NCI-H2171 treated with DMSO at 0.1 percent for 48 hours (cell line): ENCODE data around the gene XDH.

Experiments used
- DNase-seq: peaks from one replicate; lab custom pipeline; 2025; lab: John Stamatoyannopoulos, UW

Gene XDH

GRCh38 chr2:31414601-31415241 is at the start of gene XDH:
Gene XDH, minus strand, starts transcription at chr2:31414742. Its CDS starts 76 bp downstream, at chr2:31414666.
- no peak for DNase-seq

- DNase-seq: no peak
Measured at GRCh38 chr2:31457651-31458050, 43.1 kb upstream of the XDH start.

- DNase-seq: no peak
Measured at GRCh38 chr2:31446848-31447247, 32.3 kb upstream of the XDH start.

GRCh38 chr2:31442376-31442775 is 27.8 kb upstream of the XDH start:
- DNase-seq: no peak

- no peak for DNase-seq
Measured at GRCh38 chr2:31440764-31441163, 26.2 kb upstream of the XDH start.

DNA sequence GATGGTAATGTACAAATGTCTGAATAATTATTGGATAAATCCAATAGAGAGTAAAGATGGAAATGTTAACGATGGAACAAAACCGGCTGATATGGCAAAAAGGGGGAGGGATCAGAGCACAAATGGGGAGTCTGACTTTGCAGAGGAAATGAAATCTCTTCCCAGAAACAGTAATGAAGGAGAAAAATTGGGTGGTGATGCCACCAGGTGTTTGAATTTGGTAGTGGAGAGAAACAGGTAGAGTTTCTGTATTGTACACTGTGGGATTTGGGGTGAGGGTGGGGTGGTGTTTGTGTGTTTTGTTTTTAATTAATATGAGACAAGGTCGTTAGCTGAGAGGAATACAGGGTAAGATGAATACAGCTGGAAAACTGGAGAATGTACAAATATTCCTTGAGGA is 20.4 kb upstream of the XDH start:
- no peak for DNase-seq

DNA sequence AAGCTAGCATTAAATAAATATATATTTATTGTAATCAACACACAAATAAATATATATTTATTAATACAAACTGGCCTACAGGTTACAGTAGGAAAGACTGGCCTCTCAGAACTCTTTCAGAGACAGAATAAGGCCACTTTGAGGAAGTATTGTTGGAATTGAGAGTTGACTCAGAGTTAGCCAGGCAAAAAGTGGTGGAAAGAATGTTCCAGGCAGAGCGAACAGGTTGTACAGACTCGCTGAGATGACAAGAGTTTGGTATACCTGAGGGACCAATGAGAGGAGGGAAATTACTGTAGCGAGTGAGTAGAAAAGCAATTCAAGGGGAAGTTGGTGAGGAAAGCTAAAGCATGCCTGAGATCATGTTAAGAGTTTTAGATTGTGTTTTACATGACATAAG is 19.0 kb upstream of the XDH start:
- DNase-seq: no peak

DNA sequence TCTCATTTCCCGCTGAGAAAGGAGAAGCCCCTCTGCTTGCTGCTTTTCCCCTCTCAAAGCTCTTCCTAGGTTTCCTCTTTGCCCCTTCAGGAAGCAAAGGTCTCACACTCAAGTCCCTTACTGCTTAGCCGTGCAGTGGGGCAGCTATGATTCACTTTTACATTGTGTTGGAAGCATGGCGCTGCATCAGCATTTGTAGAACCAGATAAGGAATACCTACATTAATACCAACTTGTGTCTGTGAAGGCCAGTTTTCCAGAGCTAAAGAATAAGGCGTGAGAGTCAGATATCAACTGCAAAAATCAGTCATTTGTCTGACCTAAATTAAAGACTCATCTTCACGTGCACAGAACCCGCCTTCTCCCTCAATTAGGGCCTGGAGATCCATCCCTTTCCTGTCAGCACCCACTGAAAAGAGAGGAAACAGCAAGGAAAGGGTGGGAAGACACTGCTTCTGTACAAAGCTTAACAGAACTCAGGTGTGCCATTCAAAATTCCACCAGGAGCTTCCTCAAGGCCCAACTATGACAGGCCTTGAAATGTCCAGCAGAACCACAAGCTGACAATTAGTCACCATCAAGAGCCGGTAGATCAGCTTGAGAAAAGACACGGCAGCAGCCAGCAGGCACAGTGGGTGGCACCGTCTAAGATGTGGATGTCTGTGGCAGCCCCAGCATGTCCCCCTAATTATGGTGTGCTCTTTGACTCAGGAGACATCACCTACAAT is 16.1 kb upstream of the XDH start:
- no peak for DNase-seq

- no peak for DNase-seq
Measured at GRCh38 chr2:31429759-31430438, 15.4 kb upstream of the XDH start.

DNA sequence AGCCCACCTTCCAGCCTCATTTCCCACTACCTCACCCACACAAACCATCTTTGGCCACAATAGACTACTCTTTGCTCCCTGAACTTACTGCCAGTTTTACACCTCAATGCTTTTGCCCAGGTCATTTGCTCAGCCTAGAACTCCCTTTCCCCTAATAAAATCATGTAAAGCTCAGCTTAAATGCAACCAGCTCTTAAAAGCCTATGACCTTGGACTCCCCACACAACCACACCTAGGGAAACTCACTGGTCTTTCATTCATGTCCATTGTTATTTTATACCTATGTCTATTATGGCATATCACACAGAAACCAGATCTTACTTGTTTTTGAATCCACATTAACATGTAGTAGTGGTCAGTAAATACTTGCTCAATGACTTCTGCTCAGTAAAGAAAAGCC is 14.5 kb upstream of the XDH start:
- no peak for DNase-seq

DNA sequence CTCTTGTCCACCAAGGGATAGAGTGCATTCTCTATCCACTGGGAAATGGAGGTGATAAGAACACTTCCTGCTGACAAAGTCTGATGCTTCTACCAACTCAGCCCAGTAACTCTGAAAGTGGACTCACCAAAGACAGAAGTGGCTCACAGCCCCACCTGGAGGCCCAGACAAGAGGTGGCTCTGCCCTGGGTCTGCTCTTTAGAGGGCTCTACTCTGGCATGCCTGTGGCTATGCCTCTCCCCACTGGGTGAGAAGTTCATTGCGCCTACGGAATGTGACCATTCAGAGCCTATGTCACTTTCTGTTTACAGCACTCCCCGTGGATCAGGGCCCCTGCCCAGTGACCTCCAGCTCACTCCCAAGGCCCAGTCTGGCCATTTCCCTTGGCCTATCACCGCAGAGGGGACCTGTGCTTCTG is 13.5 kb upstream of the XDH start:
- no peak for DNase-seq

DNA sequence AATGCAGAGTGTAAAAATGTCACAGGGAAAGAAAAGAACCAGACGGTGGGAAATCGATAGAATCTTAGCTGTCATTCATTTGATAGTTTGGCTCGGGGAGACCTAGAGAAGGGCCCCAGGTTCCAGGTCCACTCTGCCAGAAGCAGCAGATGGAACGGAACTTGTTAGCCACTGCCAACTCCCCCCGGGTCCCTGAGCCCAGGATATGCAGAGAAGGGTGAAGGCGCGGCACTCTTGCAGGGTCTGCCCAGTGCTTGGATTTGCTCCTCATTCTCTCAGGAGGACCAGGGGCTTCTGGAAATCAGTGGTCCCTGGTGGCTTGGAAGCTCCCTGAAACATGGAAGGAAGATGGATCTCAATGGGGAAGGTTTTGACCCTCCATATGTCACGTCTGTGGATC is 11.6 kb upstream of the XDH start:
- DNase-seq: no peak

DNA sequence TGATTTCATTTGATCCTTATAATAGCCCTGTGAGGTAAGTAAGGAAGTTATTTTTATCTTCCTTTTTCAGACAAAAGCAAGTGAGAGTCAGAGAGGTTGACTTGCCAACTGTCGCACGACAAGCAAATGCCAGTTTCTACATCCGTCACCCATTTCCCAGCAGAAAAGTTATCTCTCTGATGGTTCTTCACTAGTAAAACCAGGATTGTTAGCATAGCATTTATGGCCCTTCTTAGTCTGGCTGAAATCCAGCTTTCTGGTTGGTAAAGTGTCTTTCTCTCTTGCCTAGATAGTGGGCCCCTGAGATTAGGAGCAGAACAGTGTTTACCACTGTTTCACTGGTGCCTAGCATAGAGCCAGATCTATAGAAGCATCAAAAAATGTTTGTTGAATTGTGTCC is 7.1 kb upstream of the XDH start:
- DNase-seq: no peak

GRCh38 chr2:31420936-31421335 is 6.4 kb upstream of the XDH start:
- DNase-seq: no peak

DNA sequence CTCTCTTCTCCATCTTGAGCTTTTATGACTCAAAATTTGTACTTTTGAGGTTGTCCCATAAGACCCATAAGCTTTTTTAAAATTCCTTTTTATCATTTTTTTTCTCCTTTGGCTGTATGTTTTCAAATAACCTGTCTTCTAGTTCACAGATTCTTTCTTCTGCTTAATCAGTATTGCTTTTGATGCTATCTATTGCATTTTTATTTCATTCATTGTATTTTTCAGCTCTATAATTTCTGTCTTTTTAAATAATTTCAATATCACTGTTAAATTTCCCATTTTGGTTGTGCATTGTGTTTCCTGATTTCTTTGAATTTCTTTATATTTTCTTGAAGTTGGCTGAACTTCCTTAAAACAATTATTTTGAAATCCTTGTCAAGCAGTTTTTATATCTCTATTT is 4.8 kb upstream of the XDH start:
- no peak for DNase-seq

- no peak for DNase-seq
Measured at GRCh38 chr2:31415421-31415820, 879 bp upstream of the XDH start.

- DNase-seq: no peak
Measured at GRCh38 chr2:31413862-31414550, 536 bp downstream of the XDH start.

- DNase-seq: no peak
Measured at GRCh38 chr2:31413025-31413424, 1.5 kb downstream of the XDH start.

GRCh38 chr2:31411771-31412170 is 2.8 kb downstream of the XDH start:
- DNase-seq: no peak

DNA sequence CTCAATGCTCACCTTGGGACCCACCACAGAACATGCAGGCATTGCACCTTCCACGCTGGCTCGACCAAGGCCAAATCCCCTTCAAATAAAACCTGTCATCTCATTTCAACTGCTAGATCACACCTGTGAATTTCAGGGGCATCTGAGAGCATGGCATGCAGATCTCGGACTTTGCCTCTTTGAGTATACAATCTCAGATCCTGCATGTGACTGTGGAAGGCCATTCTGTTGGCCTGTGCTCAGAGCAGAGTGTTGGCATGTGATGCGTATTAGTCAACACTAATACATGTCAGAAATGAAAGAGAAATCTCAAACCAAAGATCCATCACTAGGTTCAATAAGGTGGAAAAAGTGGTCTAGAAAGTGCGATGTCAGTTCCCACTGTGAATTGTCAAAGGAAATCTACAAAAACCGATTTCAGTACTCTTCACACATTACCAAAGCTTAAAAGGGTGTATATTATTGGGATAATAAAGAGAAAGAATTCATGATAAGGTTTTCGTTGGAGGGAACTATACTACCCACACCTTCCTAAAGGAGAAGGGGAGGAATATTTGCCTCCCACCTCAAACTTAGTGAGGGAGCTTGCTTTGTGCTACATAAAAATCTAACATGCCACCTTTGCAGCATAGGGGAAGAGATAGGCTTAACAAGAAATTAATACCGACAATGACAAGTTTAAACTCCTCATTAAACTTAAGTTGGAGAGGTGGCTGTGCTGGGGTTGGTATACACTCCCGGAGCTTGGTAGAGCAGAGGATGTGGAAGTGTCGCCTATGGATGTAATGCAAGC is 7.8 kb downstream of the XDH start:
- DNase-seq: no peak

DNA sequence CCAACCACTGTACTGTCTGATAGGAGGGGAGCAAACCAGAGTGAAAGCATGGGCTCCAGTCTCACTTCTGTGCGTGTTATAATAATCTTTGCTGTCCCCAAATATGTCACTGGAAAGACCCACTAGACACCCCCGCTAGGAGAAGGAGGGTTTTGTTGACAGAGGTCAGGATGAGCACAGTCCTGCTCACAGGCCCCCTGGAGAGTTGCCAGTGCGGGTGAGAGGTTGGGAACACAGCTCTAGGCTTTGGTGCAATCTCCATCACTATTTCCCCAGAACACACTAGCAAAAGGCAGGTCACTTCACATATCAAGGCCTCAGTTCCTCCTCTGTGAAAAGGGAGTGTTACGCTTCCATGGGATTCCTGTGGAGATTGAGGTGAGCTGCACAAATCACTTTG is 9.7 kb downstream of the XDH start:
- DNase-seq: no peak

GRCh38 chr2:31404302-31404701 is 10.2 kb downstream of the XDH start:
- no peak for DNase-seq
